ENCODE data around the gene SLC25A17.
"Not testable (repeated sequence)": the region's sequence is repeated elsewhere in the genome, so short reads cannot be mapped to it uniquely, and the experiment has no call there.

SLC25A17 gene

GRCh38 chr22:40758851-40759250 lies 60.3 kb downstream of the SLC25A17 start:
- H4K12ac ChIP-seq (ENCODE audit: low read depth, low read length); H3K36me3 ChIP-seq (ENCODE audit: control insufficient read depth in 1 of 2, insufficient read depth in 2 of 2, low read length in 2 of 2): not testable (repeated sequence)
- no CpG with 5 or more reads among the region's 13 CpGs for WGBS (ENCODE audit: extremely low coverage, insufficient coverage, insufficient read length)

GRCh38 chr22:40758390-40758789 lies 60.8 kb downstream of the SLC25A17 start:
- Histone ChIP-seq H3K27ac (ENCODE audit: low read depth, low read length) (no peak overlapping the region), H3K27me3 (ENCODE audit: insufficient read depth, low read length) (no peaks in the 10 kb centered on the region), H2BK5ac (ENCODE audit: low read depth, low read length, poor library complexity) (no peak overlapping the region), H3K23ac (ENCODE audit: low read length) (no peak overlapping the region), H4K91ac (ENCODE audit: low read depth, low read length) (no peak overlapping the region), H3K79me2 (ENCODE audit: control insufficient read depth, insufficient read depth, low read length, poor library complexity) (no peaks in the 10 kb centered on the region), H3K9ac (ENCODE audit: low read length) (no peak overlapping the region), H3K4me1 (ENCODE audit: control insufficient read depth in 1 of 2, insufficient read depth in 2 of 2, low read length in 2 of 2) (peaks cover 7 to 10% of the 10 kb centered on the region in 2 experiments), H3K4ac (ENCODE audit: low read depth, low read length) (no peak overlapping the region), H3K36me3 (ENCODE audit: control insufficient read depth in 1 of 2, insufficient read depth in 2 of 2, low read length in 2 of 2) (peaks cover 0 to 2% of the 10 kb centered on the region in 2 experiments), H3K79me1 (ENCODE audit: low read length) (peaks cover 19% of the 10 kb centered on the region), H3K4me2 (ENCODE audit: low read length) (no peak overlapping the region), H3K9me3 (ENCODE audit: insufficient read depth, low read depth, low read length) (peaks cover 2% of the 10 kb centered on the region), H2AK5ac (ENCODE audit: low read length) (no peak overlapping the region), H2BK12ac (ENCODE audit: low read length) (no peak overlapping the region), H4K12ac (ENCODE audit: low read depth, low read length) (no peak overlapping the region), H3K14ac (ENCODE audit: low read length) (no peak overlapping the region), H2BK120ac (ENCODE audit: insufficient read depth, low read length, poor library complexity) (no peak overlapping the region), H2AFZ (ENCODE audit: insufficient read depth, low read length, poor library complexity) (no peak overlapping the region), H4K8ac (ENCODE audit: low read depth, low read length) (no peak overlapping the region), H3K4me3 (ENCODE audit: low read depth, low read length) (no peak overlapping the region), H3K18ac (ENCODE audit: low read length) (no peak overlapping the region)
- no CpG with 5 or more reads among the region's 3 CpGs for WGBS (ENCODE audit: extremely low coverage, insufficient coverage, insufficient read length)
- no peak for DNase-seq

More at GRCh38 chr22:40758851-40759250, 60.3 kb downstream of the SLC25A17 start:
- H3K9me3 ChIP-seq (ENCODE audit: insufficient read depth, low read depth, low read length); H2AK5ac ChIP-seq (ENCODE audit: low read length); H3K4me3 ChIP-seq (ENCODE audit: low read depth, low read length); H3K27ac ChIP-seq (ENCODE audit: low read depth, low read length); H3K4me2 ChIP-seq (ENCODE audit: low read length); H3K4me1 ChIP-seq (ENCODE audit: control insufficient read depth in 1 of 2, insufficient read depth in 2 of 2, low read length in 2 of 2); H3K27me3 ChIP-seq (ENCODE audit: insufficient read depth, low read length); H3K9ac ChIP-seq (ENCODE audit: low read length); H3K4ac ChIP-seq (ENCODE audit: low read depth, low read length); DNase-seq; H3K23ac ChIP-seq (ENCODE audit: low read length); H3K79me2 ChIP-seq (ENCODE audit: control insufficient read depth, insufficient read depth, low read length, poor library complexity); H2AFZ ChIP-seq (ENCODE audit: insufficient read depth, low read length, poor library complexity): not testable (repeated sequence)
- Histone ChIP-seq H3K18ac (ENCODE audit: low read length) (peak overlapping the region; percentile 23), H3K79me1 (ENCODE audit: low read length) (peaks cover 15% of the 10 kb centered on the region), H4K8ac (ENCODE audit: low read depth, low read length) (peak overlapping the region; percentile 62), H2BK120ac (ENCODE audit: insufficient read depth, low read length, poor library complexity) (peak overlapping the region; percentile 72), H4K91ac (ENCODE audit: low read depth, low read length) (peak overlapping the region; percentile 84), H2BK12ac (ENCODE audit: low read length) (peak overlapping the region; percentile 87), H2BK5ac (ENCODE audit: low read depth, low read length, poor library complexity) (peak overlapping the region; percentile 69), H3K14ac (ENCODE audit: low read length) (peak overlapping the region; percentile 29)

- Histone ChIP-seq H3K4me1 (ENCODE audit: control insufficient read depth in 1 of 2, insufficient read depth in 2 of 2, low read length in 2 of 2) (peaks cover 7 to 14% of the 10 kb centered on the region in 2 experiments), H3K18ac (ENCODE audit: low read length) (no peak overlapping the region), H3K79me2 (ENCODE audit: control insufficient read depth, insufficient read depth, low read length, poor library complexity) (no peaks in the 10 kb centered on the region), H3K9ac (ENCODE audit: low read length) (no peak overlapping the region), H3K36me3 (ENCODE audit: control insufficient read depth in 1 of 2, insufficient read depth in 2 of 2, low read length in 2 of 2) (no peaks in the 10 kb centered on the region), H2AK5ac (ENCODE audit: low read length) (peak overlapping the region; percentile 68), H2BK12ac (ENCODE audit: low read length) (no peak overlapping the region), H2BK120ac (ENCODE audit: insufficient read depth, low read length, poor library complexity) (peak overlapping the region; percentile 52), H3K4me3 (ENCODE audit: low read depth, low read length) (no peak overlapping the region), H3K27ac (ENCODE audit: low read depth, low read length) (no peak overlapping the region), H3K79me1 (ENCODE audit: low read length) (peaks cover 30% of the 10 kb centered on the region), H4K91ac (ENCODE audit: low read depth, low read length) (peak overlapping the region; percentile 85), H4K12ac (ENCODE audit: low read depth, low read length) (no peak overlapping the region), H2AFZ (ENCODE audit: insufficient read depth, low read length, poor library complexity) (no peak overlapping the region), H3K14ac (ENCODE audit: low read length) (no peak overlapping the region), H4K8ac (ENCODE audit: low read depth, low read length) (no peak overlapping the region), H3K27me3 (ENCODE audit: insufficient read depth, low read length) (no peaks in the 10 kb centered on the region), H3K9me3 (ENCODE audit: insufficient read depth, low read depth, low read length) (peaks cover 5% of the 10 kb centered on the region), H2BK5ac (ENCODE audit: low read depth, low read length, poor library complexity) (no peak overlapping the region), H3K4me2 (ENCODE audit: low read length) (no peak overlapping the region), H3K23ac (ENCODE audit: low read length) (no peak overlapping the region), H3K4ac (ENCODE audit: low read depth, low read length) (no peak overlapping the region)
- no peak for DNase-seq
- WGBS (ENCODE audit: extremely low coverage, insufficient coverage, insufficient read length) = no CpG with 5 or more reads among the region's 3 CpGs
Observed at GRCh38 chr22:40757071-40757470, 62.1 kb downstream of the SLC25A17 start.

GRCh38 chr22:40753114-40753513 lies 66.0 kb downstream of the SLC25A17 start:
- Histone ChIP-seq H3K23ac (ENCODE audit: low read length) (no peak overlapping the region), H3K79me2 (ENCODE audit: control insufficient read depth, insufficient read depth, low read length, poor library complexity) (no peaks in the 10 kb centered on the region), H4K8ac (ENCODE audit: low read depth, low read length) (peak overlapping the region; percentile 80), H3K9ac (ENCODE audit: low read length) (no peak overlapping the region), H2AK5ac (ENCODE audit: low read length) (peak overlapping the region; percentile 78), H3K18ac (ENCODE audit: low read length) (peak overlapping the region; percentile 4), H3K4ac (ENCODE audit: low read depth, low read length) (peak overlapping the region; percentile 56), H3K4me2 (ENCODE audit: low read length) (no peak overlapping the region), H3K14ac (ENCODE audit: low read length) (peak overlapping the region; percentile 51), H3K36me3 (ENCODE audit: control insufficient read depth in 1 of 2, insufficient read depth in 2 of 2, low read length in 2 of 2) (no peaks in the 10 kb centered on the region), H3K4me1 (ENCODE audit: control insufficient read depth in 1 of 2, insufficient read depth in 2 of 2, low read length in 2 of 2) (peaks cover 3 to 24% of the 10 kb centered on the region in 2 experiments), H3K9me3 (ENCODE audit: insufficient read depth, low read depth, low read length) (peaks cover 14% of the 10 kb centered on the region), H2BK5ac (ENCODE audit: low read depth, low read length, poor library complexity) (peak overlapping the region; percentile 10), H3K79me1 (ENCODE audit: low read length) (peaks cover 41% of the 10 kb centered on the region), H2BK120ac (ENCODE audit: insufficient read depth, low read length, poor library complexity) (peak overlapping the region; percentile 78), H2AFZ (ENCODE audit: insufficient read depth, low read length, poor library complexity) (peak overlapping the region; percentile 19), H3K27ac (ENCODE audit: low read depth, low read length) (peak overlapping the region; percentile 12), H4K91ac (ENCODE audit: low read depth, low read length) (peak overlapping the region; percentile 90), H4K12ac (ENCODE audit: low read depth, low read length) (no peak overlapping the region), H3K4me3 (ENCODE audit: low read depth, low read length) (no peak overlapping the region), H3K27me3 (ENCODE audit: insufficient read depth, low read length) (no peaks in the 10 kb centered on the region), H2BK12ac (ENCODE audit: low read length) (peak overlapping the region; percentile 88)
- no CpG with 5 or more reads among the region's 11 CpGs for WGBS (ENCODE audit: extremely low coverage, insufficient coverage, insufficient read length)
- no peak for DNase-seq
